Mesendoderm (in vitro differentiated cells): Measurements from ENCODE around the gene CYB561D2.

Source experiments
- DNase-seq: peaks from one replicate; pipeline ENCODE4 v3.0.0; 2013
- H2AK5ac ChIP-seq: 2 replicates; pipeline ENCODE4 v1.6.1; 2013; ENCODE audit warnings: low read length, inconsistent platforms
- H2BK120ac ChIP-seq: 2 replicates; pipeline ENCODE4 v1.6.1; 2013; ENCODE audit warnings: low read depth, mild to moderate bottlenecking, low read length, moderate library complexity, mixed read lengths
- H2BK15ac ChIP-seq: replicated peaks from 2 replicates; pipeline ENCODE4 v1.6.1; 2013; ENCODE audit warnings: low read depth, mild to moderate bottlenecking, moderate library complexity
- H2BK5ac ChIP-seq: 2 replicates; pipeline ENCODE4 v1.6.1; 2013; ENCODE audit warnings: low read length, inconsistent platforms
- H3K18ac ChIP-seq: 2 replicates; pipeline ENCODE4 v1.6.1; 2013; ENCODE audit warnings: mild to moderate bottlenecking, low read length, mixed read lengths
- H3K23ac ChIP-seq: one replicate; pipeline ENCODE4 v1.6.1; 2013; ENCODE audit warnings: low read length
- H3K27ac ChIP-seq: 2 replicates; pipeline ENCODE4 v1.5.1; 2013; ENCODE audit warnings: low read depth, mild to moderate bottlenecking, inconsistent platforms, low read length, moderate library complexity
- H3K27me3 ChIP-seq: 2 replicates; pipeline ENCODE4 v1.6.1; 2013; ENCODE audit warnings: low read length, control low read depth, mild to moderate bottlenecking, inconsistent platforms; ENCODE audit not compliant: insufficient read depth, poor library complexity
- H3K36me3 ChIP-seq: 2 replicates; pipeline ENCODE4 v1.6.1; 2013; ENCODE audit warnings: low read length, inconsistent platforms; ENCODE audit not compliant: control insufficient read depth, insufficient read depth
- H3K4ac ChIP-seq: one replicate; pipeline ENCODE4 v1.6.1; 2013; ENCODE audit warnings: low read depth, mild to moderate bottlenecking, low read length, moderate library complexity
- H3K4me1 ChIP-seq: 2 replicates; pipeline ENCODE4 v1.6.1; 2013; ENCODE audit warnings: low read depth, low read length, inconsistent platforms; ENCODE audit not compliant: control insufficient read depth
- H3K4me2 ChIP-seq: 2 replicates; pipeline ENCODE4 v1.6.1; 2013; ENCODE audit warnings: low read length
- H3K4me3 ChIP-seq: 2 replicates; pipeline ENCODE4 v1.5.1; 2013; ENCODE audit warnings: mild to moderate bottlenecking, low read length
- H3K56ac ChIP-seq: one replicate; pipeline ENCODE4 v1.6.1; 2013; ENCODE audit warnings: low read length
- H3K79me1 ChIP-seq: 2 replicates; pipeline ENCODE4 v1.6.1; 2013; ENCODE audit warnings: low read length, inconsistent platforms
- H3K79me2 ChIP-seq: 2 replicates; pipeline ENCODE4 v1.6.1; 2013; ENCODE audit warnings: mild to moderate bottlenecking, low read length; ENCODE audit not compliant: control insufficient read depth, insufficient read depth
- H3K9ac ChIP-seq: 2 replicates; pipeline ENCODE4 v1.6.1; 2013; ENCODE audit warnings: low read length, inconsistent platforms
- H4K5ac ChIP-seq: one replicate; pipeline ENCODE4 v1.6.1; 2013; ENCODE audit warnings: low read length
- H4K8ac ChIP-seq: one replicate; pipeline ENCODE4 v1.6.1; 2013; ENCODE audit warnings: low read depth, mild to moderate bottlenecking, control low read depth, low read length, moderate library complexity
- WGBS: extraction: QIAGEN DNeasy Blood & Tissue Kit; methylation state at CpG from one replicate; pipeline ENCODE4 v1.1.7; 2013; ENCODE audit warnings: low lambda C conversion rate, missing lambda C conversion rate; ENCODE audit not compliant: insufficient coverage; ENCODE audit errors: extremely low coverage; 5-methylcytosine and 5-hydroxymethylcytosine counted together

The CYB561D2 gene

GRCh38 chr3:50374363-50375257 is 23.9 kb downstream of the CYB561D2 start:
- Histone ChIP-seq H2AK5ac (no peak overlapping the region), H3K4me2 (no peak overlapping the region), H2BK15ac (no peak overlapping the region), H2BK5ac (no peak overlapping the region), H3K79me2 (no peaks in the 10 kb centered on the region), H3K27me3 (no peaks in the 10 kb centered on the region), H3K4me1 (peaks cover 3% of the 10 kb centered on the region), H3K18ac (peak overlapping the region; percentile 3), H3K36me3 (no peaks in the 10 kb centered on the region), H2BK120ac (no peak overlapping the region), H3K27ac (no peak overlapping the region), H3K4me3 (no peak overlapping the region), H4K5ac (no peak overlapping the region), H3K79me1 (no peaks in the 10 kb centered on the region), H3K4ac (no peak overlapping the region), H3K56ac (peak overlapping the region; percentile 73), H4K8ac (no peak overlapping the region), H3K23ac (peak overlapping the region; percentile 16), H3K9ac (no peak overlapping the region)
- no peak for DNase-seq
- no CpG with 5 or more reads among the region's 22 CpGs for WGBS

DNA sequence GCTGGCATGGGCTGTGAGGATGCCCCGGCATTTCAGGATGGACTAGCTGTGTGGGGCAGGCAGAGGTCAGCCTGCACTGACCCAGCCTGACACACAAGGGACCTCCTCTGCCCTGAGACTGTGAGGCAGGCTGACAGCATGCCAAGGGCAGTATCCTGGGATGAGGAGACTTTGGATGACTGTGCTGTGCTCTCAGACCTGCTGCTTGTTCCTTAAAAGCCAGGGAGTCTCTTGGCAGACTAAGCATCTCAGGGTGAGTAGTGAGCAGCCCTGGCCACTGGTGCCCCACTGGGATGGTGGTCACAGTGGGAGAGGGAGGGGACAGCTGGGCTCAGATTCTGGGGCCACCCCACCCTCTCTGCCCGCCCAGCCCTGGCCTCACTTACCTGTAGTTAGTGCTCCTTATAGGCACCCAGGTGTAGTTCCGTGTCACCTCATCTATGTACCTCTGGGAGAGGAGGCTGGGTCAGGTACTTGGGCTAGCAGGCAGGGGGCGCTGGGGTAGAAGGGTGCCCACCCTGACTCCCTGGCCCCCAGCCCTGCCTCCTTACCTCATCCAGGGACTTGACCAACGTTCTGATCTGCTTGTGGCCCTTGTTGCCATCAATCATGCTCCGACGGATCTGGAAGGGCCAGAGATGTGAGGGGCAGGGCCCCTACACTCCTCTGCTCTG is 24.7 kb downstream of the CYB561D2 start:
- H2BK120ac ChIP-seq = no peak overlapping the region
- no CpG with 5 or more reads among the region's 7 CpGs for WGBS
- H3K79me2 ChIP-seq = no peaks in the 10 kb centered on the region
- H2AK5ac ChIP-seq = no peak overlapping the region
- H3K56ac ChIP-seq = no peak overlapping the region
- no peak overlapping the region for H2BK5ac ChIP-seq
- no peak overlapping the region for H3K4me2 ChIP-seq
- no peak overlapping the region for H3K27ac ChIP-seq
- H3K9ac ChIP-seq = no peak overlapping the region
- no peak overlapping the region for H2BK15ac ChIP-seq
- no peaks in the 10 kb centered on the region for H3K79me1 ChIP-seq
- no peaks in the 10 kb centered on the region for H3K27me3 ChIP-seq
- no peak overlapping the region for H4K5ac ChIP-seq
- peaks cover 3% of the 10 kb centered on the region for H3K4me1 ChIP-seq
- no peak overlapping the region for H4K8ac ChIP-seq
- no peaks in the 10 kb centered on the region for H3K36me3 ChIP-seq
- H3K4me3 ChIP-seq = no peak overlapping the region
- H3K18ac ChIP-seq = no peak overlapping the region
- H3K23ac ChIP-seq = peak overlapping the region; percentile 16
- no peak overlapping the region for H3K4ac ChIP-seq
- no peak for DNase-seq

DNA sequence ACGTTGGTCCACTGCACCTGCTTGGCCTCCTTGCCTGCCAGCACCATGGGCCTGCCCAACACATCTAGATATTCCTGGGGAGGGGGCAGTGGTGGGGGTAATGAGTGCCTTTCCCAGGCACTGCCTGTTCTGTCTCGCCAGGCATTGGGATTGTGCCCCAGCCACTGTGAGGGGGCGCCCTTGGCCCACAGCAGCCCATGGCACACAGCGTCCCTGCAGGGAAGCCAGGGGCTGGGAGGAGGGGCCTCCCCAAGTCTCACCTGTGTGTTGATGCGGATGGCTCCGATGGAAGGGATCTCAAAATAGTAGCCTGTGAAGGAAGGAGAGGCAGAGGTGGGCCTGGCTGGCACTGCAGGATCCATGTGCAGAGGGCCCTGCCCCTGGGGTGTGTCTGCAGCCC is 27.4 kb downstream of the CYB561D2 start:
- Histone ChIP-seq H3K18ac (no peak overlapping the region), H3K23ac (no peak overlapping the region), H2BK15ac (no peak overlapping the region), H3K79me1 (no peaks in the 10 kb centered on the region), H2BK5ac (no peak overlapping the region), H2BK120ac (no peak overlapping the region), H3K27me3 (no peaks in the 10 kb centered on the region), H4K5ac (no peak overlapping the region), H3K9ac (no peak overlapping the region), H3K4me2 (no peak overlapping the region), H3K4me1 (peaks cover 2% of the 10 kb centered on the region), H3K4me3 (no peak overlapping the region), H2AK5ac (no peak overlapping the region), H3K36me3 (no peaks in the 10 kb centered on the region), H3K4ac (no peak overlapping the region), H3K79me2 (no peaks in the 10 kb centered on the region), H3K27ac (no peak overlapping the region), H3K56ac (no peak overlapping the region), H4K8ac (no peak overlapping the region)
- DNase-seq = no peak
- no CpG with 5 or more reads among the region's 6 CpGs for WGBS

GRCh38 chr3:50378757-50379156 is 28.1 kb downstream of the CYB561D2 start:
- H4K5ac ChIP-seq = no peak overlapping the region
- DNase-seq = no peak
- no peak overlapping the region for H3K56ac ChIP-seq
- no peak overlapping the region for H2BK15ac ChIP-seq
- no peak overlapping the region for H3K9ac ChIP-seq
- H3K4ac ChIP-seq = no peak overlapping the region
- H3K79me2 ChIP-seq = no peaks in the 10 kb centered on the region
- H2BK120ac ChIP-seq = no peak overlapping the region
- no peak overlapping the region for H3K18ac ChIP-seq
- no peak overlapping the region for H3K4me3 ChIP-seq
- H3K4me2 ChIP-seq = no peak overlapping the region
- H3K23ac ChIP-seq = no peak overlapping the region
- no peak overlapping the region for H3K27ac ChIP-seq
- H3K36me3 ChIP-seq = no peaks in the 10 kb centered on the region
- no peak overlapping the region for H2BK5ac ChIP-seq
- H3K79me1 ChIP-seq = no peaks in the 10 kb centered on the region
- no peak overlapping the region for H2AK5ac ChIP-seq
- no CpG with 5 or more reads among the region's 17 CpGs for WGBS
- H3K4me1 ChIP-seq = no peaks in the 10 kb centered on the region
- no peaks in the 10 kb centered on the region for H3K27me3 ChIP-seq
- no peak overlapping the region for H4K8ac ChIP-seq

DNA sequence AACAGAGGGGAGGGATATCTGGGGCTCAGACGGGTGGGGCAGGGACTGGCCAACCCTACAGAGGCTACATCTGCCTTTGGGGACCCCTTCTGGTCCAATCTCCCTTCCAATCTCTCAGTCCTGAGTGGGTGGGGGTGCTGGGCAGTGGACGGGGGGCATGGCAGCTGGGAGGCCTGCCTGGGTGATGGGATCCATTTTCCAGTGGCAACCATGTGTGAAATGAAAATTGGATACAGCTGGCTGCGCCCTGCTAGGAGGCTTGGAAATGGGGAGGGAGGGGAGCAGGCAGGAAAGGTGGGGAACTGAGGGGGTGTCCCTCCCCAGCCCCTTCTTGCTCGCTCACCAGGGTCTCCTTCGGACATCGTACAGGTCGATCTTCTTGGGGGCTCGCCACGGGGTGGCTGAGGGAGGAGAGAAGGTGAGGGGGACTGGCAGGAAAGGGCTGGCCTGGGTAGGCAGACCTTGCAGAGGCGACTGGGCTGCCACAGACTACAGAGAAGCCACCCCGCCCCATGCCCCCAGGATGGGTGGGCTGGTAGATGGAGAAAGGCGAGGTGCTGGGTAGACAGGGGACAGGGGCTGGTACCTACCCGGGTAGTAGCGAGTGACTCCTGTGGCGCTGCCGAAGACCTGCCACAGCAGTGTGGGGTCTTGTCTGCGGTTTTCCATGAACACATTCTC is 29.9 kb downstream of the CYB561D2 start:
- no peak for DNase-seq
- Histone ChIP-seq H3K27ac (no peak overlapping the region), H3K4ac (no peak overlapping the region), H2BK120ac (no peak overlapping the region), H3K36me3 (no peaks in the 10 kb centered on the region), H3K56ac (no peak overlapping the region), H3K9ac (no peak overlapping the region), H2BK15ac (no peak overlapping the region), H2BK5ac (no peak overlapping the region), H3K79me1 (no peaks in the 10 kb centered on the region), H3K27me3 (no peaks in the 10 kb centered on the region), H3K23ac (no peak overlapping the region), H3K4me1 (no peaks in the 10 kb centered on the region), H4K5ac (no peak overlapping the region), H2AK5ac (no peak overlapping the region), H3K4me3 (no peak overlapping the region), H3K4me2 (no peak overlapping the region), H4K8ac (no peak overlapping the region), H3K18ac (no peak overlapping the region), H3K79me2 (no peaks in the 10 kb centered on the region)
- WGBS = no CpG with 5 or more reads among the region's 17 CpGs
